ENCODE data around the gene GPR132. TPM values are rescaled to one million over a fixed set of nuclear protein-coding genes. Genes with fewer than 3 reads are reported as not detected.

The GPR132 gene
- total and polyA plus RNA-seq, 2 of the 8 experiments (the other 6 are each of a cell fraction or from before 2014, with no cell fraction given), result 0.11 TPM; not detected in 1

DNA sequence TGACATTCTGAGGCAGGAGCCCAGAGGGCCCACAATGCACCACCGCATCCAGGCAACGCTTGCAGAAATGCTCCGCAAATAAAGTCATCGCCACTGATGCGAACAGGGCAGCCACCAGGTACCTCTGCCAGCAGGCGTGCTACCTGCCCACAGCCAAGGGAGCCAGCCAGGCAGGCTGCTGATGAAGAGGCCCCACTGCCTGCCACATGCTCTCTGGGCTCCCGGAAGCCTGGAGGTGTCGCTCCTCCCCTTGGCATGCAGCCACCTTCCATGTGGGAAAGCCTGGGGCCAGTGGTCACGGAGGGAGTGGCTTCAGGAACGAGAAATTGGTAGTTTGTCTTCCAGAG lies 14.7 kb downstream of the GPR132 start:
- Histone ChIP-seq H4K5ac (ENCODE audit: insufficient read length, low read depth, low read length) (no peak overlapping the region), H3K79me2 (ENCODE audit: control insufficient read depth in 1 of 2, insufficient read depth in 2 of 2, low read length in 2 of 2) (no peaks in the 10 kb centered on the region), H3K4me1 (replicated peaks in 1 of 4; ENCODE audit: control insufficient read depth in 3 of 4, insufficient read depth in 4 of 4, low read length in 3 of 4) (peaks cover 0 to 5% (median 2%) of the 10 kb centered on the region in 4 experiments; a peak in 4 of 7 replicates), H4K8ac (ENCODE audit: extremely low read depth, insufficient read depth, low read length) (no peak overlapping the region), H3K23me2 (ENCODE audit: low read depth, low read length) (peaks cover 3% of the 10 kb centered on the region; the same call in 1 of the 2 replicates), H2BK5ac (ENCODE audit: low read depth, low read length) (no peak overlapping the region), H3K18ac (ENCODE audit: extremely low read depth, low read length) (no peak overlapping the region), H3K14ac (ENCODE audit: insufficient read length) (no peak overlapping the region), H3K9me3 (ENCODE audit: insufficient read depth in 2 of 2, low read depth in 1 of 2, low read length in 1 of 2) (no peaks in the 10 kb centered on the region), H2AK5ac (ENCODE audit: low read depth, low read length) (no peak overlapping the region), H4K20me1 (replicated peaks in 1 of 2; ENCODE audit: control insufficient read depth in 1 of 2, insufficient read depth in 2 of 2, low read length in 2 of 2) (no peaks in the 10 kb centered on the region), H3K4me3 (ENCODE audit: extremely low read depth in 1 of 4, insufficient read depth in 2 of 4, low read depth in 3 of 4, low read length in 4 of 4) (no peak overlapping the region), H2AFZ (ENCODE audit: low read length) (no peak overlapping the region), H2BK12ac (ENCODE audit: low read depth, low read length) (no peak overlapping the region), H3K27ac (ENCODE audit: low read depth, low read length) (no peak overlapping the region), H3K36me3 (ENCODE audit: control insufficient read depth in 2 of 4, insufficient read depth in 4 of 4, low read length in 3 of 4) (no peaks in the 10 kb centered on the region), H3K56ac (replicated peaks; ENCODE audit: insufficient read length, low read depth, low read length) (no peak overlapping the region), H3K79me1 (ENCODE audit: low read depth, low read length) (no peaks in the 10 kb centered on the region), H3K4ac (replicated peaks; ENCODE audit: insufficient read length, low read depth, low read length) (no peak overlapping the region), H2BK20ac (ENCODE audit: low read length) (no peak overlapping the region), H3K27me3 (replicated peaks in 1 of 4; ENCODE audit: control insufficient read depth in 3 of 4, extremely low read depth in 1 of 4, insufficient read depth in 3 of 4, low read length in 3 of 4) (peaks cover 0 to 9% (median 6%) of the 10 kb centered on the region in 4 experiments; a peak in 4 of 7 replicates), H4K91ac (replicated peaks; ENCODE audit: insufficient read length, low read length) (no peak overlapping the region), H2BK15ac (ENCODE audit: low read length) (no peak overlapping the region), H3K4me2 (ENCODE audit: insufficient read depth in 1 of 2, low read depth in 2 of 2, low read length in 2 of 2) (no peak overlapping the region), H2BK120ac (replicated peaks; ENCODE audit: low read depth, low read length) (no peak overlapping the region), H3K9ac (replicated peaks in 1 of 4; ENCODE audit: extremely low read depth in 1 of 4, low read depth in 3 of 4, low read length in 3 of 4) (no peak overlapping the region), H3K23ac (ENCODE audit: insufficient read length) (no peak overlapping the region)
- 90% methylated on average over 10 of the region's 10 CpGs; no CpG with 5 or more reads in 1 of the 2 experiments for WGBS, 2 experiments (ENCODE audit: extremely low coverage in 1 of 2, insufficient coverage in 1 of 2, insufficient read length in 1 of 2, insufficient replicate concordance in 2 of 2, low coverage in 1 of 2, low lambda C conversion rate in 2 of 2, missing lambda C conversion rate in 1 of 2)
- FAIRE-seq (no peak), DNase-seq (ENCODE audit: low read depth in 1 of 2, low spot score in 2 of 2) (no peak)
- ChIA-PET CTCF (ENCODE audit: partially characterized antibody) (interaction anchor here (1.2 kb wide), 1 partner anchor 88 kb away, joined by 3 read pairs; no protein-coding TSS in a partner anchor), POLR2A (ENCODE audit: partially characterized antibody) (no interaction called here)
- TF ChIP-seq BCL11A (IDR thresholded peaks at IDR 0.05; ENCODE audit: low read depth in 2 of 2, low read length in 2 of 2) (no peak), TEAD4 (IDR thresholded peaks at IDR 0.05; ENCODE audit: low read depth, low read length) (no peak), RXRA (IDR thresholded peaks at IDR 0.05; ENCODE audit: insufficient read depth, low read depth, low read length) (no peak), JUN (IDR thresholded peaks at IDR 0.05; ENCODE audit: low read depth, low read length) (no peak), SIX5 (IDR thresholded peaks at IDR 0.05; ENCODE audit: low read depth, low read length) (no peak), BRCA1 (IDR thresholded peaks at IDR 0.05; ENCODE audit: low read depth, low read length) (no peak), SP4 (IDR thresholded peaks at IDR 0.05; ENCODE audit: low read length) (no peak), GTF2F1 (IDR thresholded peaks at IDR 0.05; ENCODE audit: borderline replicate concordance, low read depth, low read length) (no peak), KDM5A (IDR thresholded peaks at IDR 0.05; ENCODE audit: low read length) (no peak), TCF12 (IDR thresholded peaks at IDR 0.05; ENCODE audit: low read depth, low read length) (no peak), SP1 (IDR thresholded peaks at IDR 0.05; ENCODE audit: low read depth, low read length) (no peak), ZNF274 (IDR thresholded peaks at IDR 0.05; ENCODE audit: borderline replicate concordance, extremely low read depth, low read length) (no peak), CTBP2 (IDR thresholded peaks at IDR 0.05; ENCODE audit: borderline replicate concordance, insufficient read depth, insufficient read length, low read length) (no peak), PHF8 (conservative IDR thresholded peaks at IDR 0.05; ENCODE audit: low read depth, low read length) (no peak)
- TF ChIP-seq, protein P1, sequence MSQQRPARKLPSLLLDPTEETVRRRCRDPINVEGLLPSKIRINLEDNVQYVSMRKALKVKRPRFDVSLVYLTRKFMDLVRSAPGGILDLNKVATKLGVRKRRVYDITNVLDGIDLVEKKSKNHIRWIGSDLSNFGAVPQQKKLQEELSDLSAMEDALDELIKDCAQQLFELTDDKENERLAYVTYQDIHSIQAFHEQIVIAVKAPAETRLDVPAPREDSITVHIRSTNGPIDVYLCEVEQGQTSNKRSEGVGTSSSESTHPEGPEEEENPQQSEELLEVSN (IDR thresholded peaks at IDR 0.05), result no peak

All from H1 (cell line).